Stimulated activated CD4-positive, alpha-beta T cell treated with anti-CD3 and anti-CD28 coated beads, Interleukin-4, amount 100 ng/mL, for 24 hours (primary cell): ENCODE measurements around the gene ZC3H11A.
"Not testable (repeated sequence)": the region's sequence is repeated elsewhere in the genome, so short reads cannot be mapped to it uniquely, and the experiment has no call there.

ENCODE experiments used
- DNase-seq: peaks from one replicate; pipeline ENCODE4 v3.0.0-alpha.2; 2020

Gene ZC3H11A

GRCh38 chr1:203795441-203796235 is at the start of gene ZC3H11A, which contains the start of gene ZBED6:
TSS of gene ZC3H11A (plus strand) at chr1:203795623. CDS start at chr1:203817071, 21,448 bp downstream.
TSS of gene ZBED6 (plus strand) at chr1:203795623. CDS start at chr1:203797523, 1,900 bp downstream.
- peak; percentile 99 for DNase-seq

GRCh38 chr1:203746281-203746680 is 49.1 kb upstream of the ZC3H11A start:
- DNase-seq, result no peak

- DNase-seq, result no peak
These were observed 44.4 kb upstream of the ZC3H11A start for GRCh38 chr1:203751051-203751450.

- not testable (repeated sequence) for DNase-seq
These were observed 43.6 kb upstream of the ZC3H11A start for GRCh38 chr1:203751618-203752361.

GRCh38 chr1:203754455-203754864 is 41.0 kb upstream of the ZC3H11A start:
- DNase-seq, result peak; percentile 27

- DNase-seq, result no peak
These were observed 39.4 kb upstream of the ZC3H11A start for GRCh38 chr1:203756036-203756435.

- not testable (repeated sequence) for DNase-seq
These were observed 36.7 kb upstream of the ZC3H11A start for GRCh38 chr1:203758749-203759148.

GRCh38 chr1:203760506-203760905 is 34.9 kb upstream of the ZC3H11A start:
- DNase-seq, result no peak

- DNase-seq, result not testable (repeated sequence)
These were observed 33.5 kb upstream of the ZC3H11A start for GRCh38 chr1:203761958-203762357.

- no peak for DNase-seq
These were observed 31.9 kb upstream of the ZC3H11A start for GRCh38 chr1:203763505-203763904.

GRCh38 chr1:203764105-203765028 is 31.1 kb upstream of the ZC3H11A start:
- no peak for DNase-seq

- DNase-seq, result peak; percentile 84
These were observed 30.2 kb upstream of the ZC3H11A start, which contains the start of gene LAX1 for GRCh38 chr1:203765029-203765837. TSS of gene LAX1 (plus strand) at chr1:203765183. CDS start at chr1:203765566, 383 bp downstream.

GRCh38 chr1:203768256-203768655 is 27.2 kb upstream of the ZC3H11A start:
- no peak for DNase-seq

- no peak for DNase-seq
These were observed 25.7 kb upstream of the ZC3H11A start for GRCh38 chr1:203769505-203770343.

- no peak for DNase-seq
These were observed 23.5 kb upstream of the ZC3H11A start for GRCh38 chr1:203771901-203772301.

GRCh38 chr1:203772836-203773235 is 22.6 kb upstream of the ZC3H11A start:
- no peak for DNase-seq

- DNase-seq, result no peak
These were observed 18.8 kb upstream of the ZC3H11A start for GRCh38 chr1:203776636-203777035.

GRCh38 chr1:203777596-203777995 is 17.8 kb upstream of the ZC3H11A start:
- DNase-seq, result no peak

GRCh38 chr1:203778146-203778545 is 17.3 kb upstream of the ZC3H11A start:
- DNase-seq, result no peak

GRCh38 chr1:203778789-203779188 is 16.6 kb upstream of the ZC3H11A start:
- DNase-seq, result no peak

GRCh38 chr1:203781962-203782361 is 13.5 kb upstream of the ZC3H11A start:
- no peak for DNase-seq
